ENCODE measurements around the gene MS4A8.

Gene MS4A8

GRCh38 chr11:60764879-60765278 lies 65.5 kb downstream of the MS4A8 start:
- no peak for DNase-seq

GRCh38 chr11:60765355-60765754 lies 65.9 kb downstream of the MS4A8 start:
- DNase-seq: no peak

Measured in fibroblast of skin of right quadriceps (primary cell).